Body of pancreas (tissue), 4 donors: ENCODE results near the gene AGBL5. TPM values are rescaled to one million over a fixed set of nuclear protein-coding genes. Genes with fewer than 3 reads are reported as not detected.

ENCODE experiments used
- ATAC-seq: fragments of 150-250 bp; one replicate; pipeline ENCODE4 v1.9.1; 2016
- DNase-seq, 4 donors: peaks; one replicate each; pipeline ENCODE4 v3.0.0-alpha.2; 2019
- H3K27ac ChIP-seq, 4 donors: fragments of 200-600 bp; sonication (generic); 1 replicate in 3 of 4; 2 replicates in 1 of 4; pipeline versions ENCODE4 v1.5.1 to v1.6.1; 2016 to 2019; ENCODE audit warnings: mild to moderate bottlenecking in 1 of 4, mixed read lengths in 1 of 4, moderate library complexity in 1 of 4
- H3K27me3 ChIP-seq, 2 donors: fragments of 200-600 bp; sonication (generic); one replicate each; pipeline ENCODE4 v1.6.0; 2016; ENCODE audit warnings: mild to moderate bottlenecking in 1 of 2
- H3K36me3 ChIP-seq, 2 donors: fragments of 200-600 bp; sonication (generic); replicated peaks in 1 of 2; 2 replicates each; pipeline ENCODE4 v1.5.1; 2016; ENCODE audit warnings: low read depth in 2 of 2; ENCODE audit not compliant: insufficient read depth in 1 of 2
- H3K4me1 ChIP-seq: fragments of 200-600 bp; sonication (generic); one replicate; pipeline ENCODE4 v1.6.0; 2016
- H3K4me3 ChIP-seq, 2 donors: fragments of 200-600 bp; sonication (generic); 1 replicate in 1 of 2; 2 replicates in 1 of 2; pipeline ENCODE4 v1.5.1; 2016 to 2019
- H3K9me3 ChIP-seq, 3 donors: fragments of 200-600 bp; sonication (generic); 1 replicate in 2 of 3; 2 replicates in 1 of 3; pipeline ENCODE4 v1.5.1; 2016
- CTCF ChIP-seq, 7 experiments: fragments of 450-650 bp in 4 of 7; fragments of 200-600 bp in 3 of 7; sonication (generic) in 3 of 7; IDR thresholded peaks; one replicate each; pipeline ENCODE4 v1.5.1; 2016 to 2019; ENCODE audit warnings: antibody characterized with exemption in 7 of 7
- POLR2A ChIP-seq, 3 donors: fragments of 450-650 bp; IDR thresholded peaks; one replicate each; pipeline ENCODE4 v1.6.1; 2016; ENCODE audit warnings: antibody characterized with exemption in 3 of 3, mild to moderate bottlenecking in 2 of 3
- WGBS, 2 donors: methylation state at CpG; one replicate each; pipeline ENCODE4 v1.1.5; 2017; 5-methylcytosine and 5-hydroxymethylcytosine counted together
- intact Hi-C: fragments of 100-400 bp; cut with DNase I; formaldehyde crosslinking; loops from one replicate; pipeline ENCODE4 v1.15.1; 2023
- total RNA-seq, 2 donors: library from RNA; depleted of rRNA; stranded (reverse); fragments of >200 nt; gene quantifications; one replicate each; pipeline ENCODE4 v1.1.0, GENCODE V29; 2016

AGBL5 gene
- total RNA-seq, 2 donors from 2014 or later: 5.6 to 12.2 TPM

- Histone ChIP-seq H3K36me3 (no peaks in the 10 kb centered on the region), H3K9me3 (no peaks in the 10 kb centered on the region), H3K4me1 (peaks cover 10% of the 10 kb centered on the region), H3K4me3 (no peak overlapping the region), H3K27ac (no peak overlapping the region), H3K27me3 (no peaks in the 10 kb centered on the region)
- WGBS, 2 donors: 70 to 71% methylated on average over 2 of the region's 2 CpGs
- DNase-seq (no peak), ATAC-seq (no peak)
- intact Hi-C loops: no loop called here
- no peak for TF ChIP-seq CTCF (IDR thresholded peaks at IDR 0.05)
- TF ChIP-seq POLR2A (IDR thresholded peaks at IDR 0.05): no peak
Measured at GRCh38 chr2:27009716-27010115, 41.8 kb upstream of the AGBL5 start.

GRCh38 chr2:27010139-27010538 lies 41.3 kb upstream of the AGBL5 start:
- intact Hi-C loops: no loop called here
- TF ChIP-seq POLR2A (IDR thresholded peaks at IDR 0.05): no peak
- TF ChIP-seq CTCF (IDR thresholded peaks at IDR 0.05): no peak
- Histone ChIP-seq H3K4me3 (no peak overlapping the region), H3K27me3 (no peaks in the 10 kb centered on the region), H3K9me3 (no peaks in the 10 kb centered on the region), H3K36me3 (no peaks in the 10 kb centered on the region), H3K4me1 (peaks cover 10% of the 10 kb centered on the region), H3K27ac (no peak overlapping the region)
- WGBS, 2 donors: 56 to 64% methylated on average over 3 of the region's 3 CpGs
- ATAC-seq (no peak), DNase-seq (no peak)

GRCh38 chr2:27013738-27014137 lies 37.7 kb upstream of the AGBL5 start:
- Histone ChIP-seq H3K9me3 (no peaks in the 10 kb centered on the region), H3K4me3 (no peak overlapping the region), H3K36me3 (no peaks in the 10 kb centered on the region), H3K4me1 (peaks cover 8% of the 10 kb centered on the region), H3K27me3 (no peaks in the 10 kb centered on the region), H3K27ac (no peak overlapping the region)
- DNase-seq (no peak), ATAC-seq (no peak)
- TF ChIP-seq CTCF (IDR thresholded peaks at IDR 0.05) (no peak), POLR2A (IDR thresholded peaks at IDR 0.05) (no peak)
- 92 to 94% methylated on average over 4 of the region's 4 CpGs for WGBS, 2 donors
- intact Hi-C loops: no loop called here

GRCh38 chr2:27014771-27015433 lies 36.6 kb upstream of the AGBL5 start:
- intact Hi-C loops: loop anchor here (5.0 kb wide), 1 partner anchor 53 kb away; no protein-coding TSS in a partner anchor
- Histone ChIP-seq H3K27ac (no peak overlapping the region), H3K27me3 (no peaks in the 10 kb centered on the region), H3K9me3 (no peaks in the 10 kb centered on the region), H3K36me3 (no peaks in the 10 kb centered on the region), H3K4me3 (no peak overlapping the region), H3K4me1 (peaks cover 8% of the 10 kb centered on the region)
- DNase-seq (no peak), ATAC-seq (no peak)
- whole genome bisulfite sequencing, 2 donors: 73 to 89% methylated on average over 7 to 8 of the region's 8 CpGs
- no peak for TF ChIP-seq CTCF (IDR thresholded peaks at IDR 0.05)
- TF ChIP-seq POLR2A (IDR thresholded peaks at IDR 0.05): no peak

GRCh38 chr2:27016801-27017325 lies 34.6 kb upstream of the AGBL5 start:
- intact Hi-C loops: loop anchor here (5.0 kb wide), 1 partner anchor 55 kb away; no protein-coding TSS in a partner anchor
- peak; percentile 51 for ATAC-seq
- WGBS, 2 donors: 58 to 65% methylated on average over 2 to 3 of the region's 3 CpGs
- Histone ChIP-seq H3K9me3 (no peaks in the 10 kb centered on the region), H3K27me3 (no peaks in the 10 kb centered on the region), H3K27ac (no peak overlapping the region), H3K4me1 (peaks cover 8% of the 10 kb centered on the region), H3K4me3 (no peak overlapping the region), H3K36me3 (no peaks in the 10 kb centered on the region)
- DNase-seq: peak; percentile 52 to 77 (median 64)
- TF ChIP-seq POLR2A (IDR thresholded peaks at IDR 0.05): no peak
- peak; percentile 27 to 77 (median 67) for TF ChIP-seq CTCF (IDR thresholded peaks at IDR 0.05)
